HG03442 (cell line): ENCODE results near the gene IL17B.
A peak's percentile ranks its signal among the peaks of the same experiment; 100 is the strongest.

ENCODE experiments used
- ATAC-seq: cut with Tn5 transposase; IDR thresholded peaks from one replicate; pipeline ENCODE4 v1.9.1; 2021; ENCODE audit warnings: mild to moderate bottlenecking, moderate library complexity; ENCODE audit not compliant: unreplicated experiment

IL17B gene

DNA sequence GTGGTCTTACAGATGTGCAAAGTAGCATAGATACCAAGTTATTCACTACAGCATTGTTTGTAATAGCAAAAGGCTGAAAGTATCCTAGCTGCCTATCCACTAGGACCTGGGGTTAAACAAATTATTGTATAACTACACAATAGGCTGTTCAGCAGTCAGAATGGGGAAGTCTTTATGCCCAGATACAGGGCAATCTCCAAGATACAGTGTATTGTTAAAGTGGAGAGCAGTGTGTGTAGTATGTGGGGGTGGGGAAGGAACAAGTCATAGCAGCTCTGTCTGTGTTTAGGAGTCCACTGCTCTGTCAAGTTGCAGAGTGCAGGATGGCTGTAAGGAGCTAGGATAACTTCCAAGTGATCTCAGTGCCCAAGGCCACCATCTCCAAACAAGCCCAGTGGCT lies 15.7 kb downstream of the IL17B start:
- no peak for ATAC-seq

DNA sequence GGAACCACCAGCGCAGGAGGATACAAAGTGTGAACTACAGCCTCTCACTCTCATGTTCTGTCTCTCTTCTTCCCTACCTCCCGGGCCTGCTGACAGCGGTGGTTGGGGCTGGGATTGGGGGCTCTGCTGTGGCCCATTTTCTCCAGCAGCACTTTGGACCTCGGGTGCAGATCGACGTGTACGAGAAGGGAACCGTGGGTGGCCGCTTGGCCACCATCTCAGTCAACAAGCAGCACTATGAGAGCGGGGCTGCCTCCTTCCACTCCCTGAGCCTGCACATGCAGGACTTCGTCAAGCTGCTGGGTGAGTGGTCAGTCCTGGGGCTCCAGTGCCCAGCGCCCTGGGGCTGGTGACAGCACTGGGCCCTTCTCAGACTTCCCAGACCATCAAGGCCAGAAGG lies 16.6 kb downstream of the IL17B start:
- no peak for ATAC-seq

GRCh38 chr5:149360272-149360671 lies 18.8 kb downstream of the IL17B start:
- no peak for ATAC-seq

GRCh38 chr5:149358868-149359495 lies 20.1 kb downstream of the IL17B start:
- ATAC-seq = no peak

DNA sequence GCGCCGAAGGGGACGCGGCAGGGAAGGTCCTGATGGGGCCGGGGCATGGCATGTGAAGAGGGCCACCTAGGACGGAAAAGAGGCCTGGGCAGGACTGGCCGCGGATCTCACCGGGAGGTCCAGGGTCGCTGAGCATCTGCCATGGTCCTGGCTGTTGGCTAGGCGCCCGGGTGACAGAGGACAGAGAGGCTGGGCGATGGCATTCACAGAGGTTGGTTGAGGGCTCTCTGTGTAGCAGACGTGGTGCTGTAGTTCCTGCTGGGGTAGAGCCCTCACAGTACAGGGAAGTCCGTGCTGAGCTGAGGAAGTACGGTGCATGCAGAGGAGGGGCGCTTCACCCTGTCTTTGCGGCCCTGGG lies 20.8 kb downstream of the IL17B start:
- no peak for ATAC-seq

DNA sequence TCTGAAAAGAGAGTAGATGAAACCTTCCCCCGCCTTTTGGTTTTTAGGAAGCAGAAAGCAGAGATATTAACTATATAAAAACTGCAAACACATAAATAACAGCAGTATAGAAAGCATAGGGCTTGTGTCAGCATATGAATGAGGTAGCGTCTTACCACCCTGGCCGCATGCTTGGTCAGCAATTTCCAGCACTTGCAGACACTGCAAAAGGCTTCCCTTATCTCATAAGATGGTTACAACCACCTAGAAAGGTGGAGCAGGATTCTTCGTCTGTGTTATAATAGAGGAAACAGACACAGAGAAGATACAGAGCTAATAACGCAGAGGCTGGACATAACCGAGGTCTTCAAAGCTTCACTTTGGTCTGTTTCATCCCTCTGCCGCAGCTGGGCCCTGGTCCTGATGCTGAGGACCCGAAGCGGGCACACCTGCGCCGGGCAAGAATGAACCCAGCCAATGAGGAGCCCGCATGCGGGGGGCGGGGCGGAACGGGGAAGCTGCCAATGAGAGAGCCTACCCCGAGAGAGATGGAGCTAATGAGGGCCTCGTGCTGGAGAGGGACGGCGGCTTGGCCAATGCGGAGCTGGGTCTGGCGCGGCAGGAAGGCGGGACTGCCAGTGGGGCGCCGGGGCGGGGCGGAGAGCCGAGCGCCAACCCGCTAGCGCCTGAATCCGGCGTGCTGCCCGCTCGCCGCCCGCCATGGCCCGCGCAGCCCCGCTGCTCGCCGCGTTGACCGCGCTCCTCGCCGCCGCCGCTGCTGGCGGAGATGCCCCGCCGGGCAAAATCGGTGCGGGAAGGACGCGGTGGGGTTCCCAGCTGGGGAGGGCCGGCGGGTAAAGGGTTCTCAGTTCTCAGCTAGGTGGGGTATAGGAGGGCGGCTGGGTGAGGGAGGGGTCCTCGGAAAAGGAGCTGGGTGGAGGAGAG lies 21.5 kb downstream of the IL17B start, which contains the start of gene PCYOX1L:
Gene PCYOX1L, plus strand, starts transcription at position 677 of the 924 bp plus-strand sequence. Its CDS starts 23 bp downstream, at position 700.
- peak; percentile 99 for ATAC-seq

- ATAC-seq = no peak
These were observed 22.7 kb downstream of the IL17B start for GRCh38 chr5:149356391-149356790.

- ATAC-seq = no peak
These were observed 23.4 kb downstream of the IL17B start for GRCh38 chr5:149355688-149356087.

- no peak for ATAC-seq
These were observed 25.2 kb downstream of the IL17B start for GRCh38 chr5:149353911-149354310.

DNA sequence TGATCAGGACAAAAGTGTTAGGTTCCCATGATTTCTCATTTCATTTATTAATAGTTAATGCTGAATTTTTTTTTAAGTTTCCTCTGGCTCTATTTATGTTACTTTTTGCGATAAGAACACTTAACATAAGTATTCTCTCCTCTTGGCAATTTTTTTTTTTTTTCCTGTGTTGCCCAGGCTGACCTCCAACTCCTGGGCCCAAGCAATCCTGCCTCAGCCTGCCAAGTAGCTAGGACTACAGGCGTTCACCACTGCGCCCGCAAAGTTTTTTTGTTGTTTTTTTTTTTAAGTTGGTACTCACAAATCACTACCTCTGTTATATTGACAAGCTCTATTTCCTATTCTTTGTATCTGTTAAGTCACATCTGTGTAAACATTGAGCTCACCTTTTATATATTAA lies 26.9 kb downstream of the IL17B start:
- no peak for ATAC-seq

GRCh38 chr5:149349382-149349781 lies 29.7 kb downstream of the IL17B start:
- ATAC-seq = no peak

GRCh38 chr5:149348518-149348917 lies 30.6 kb downstream of the IL17B start:
- ATAC-seq = no peak

GRCh38 chr5:149345892-149346222 lies 33.2 kb downstream of the IL17B start:
- ATAC-seq = peak; percentile 8

GRCh38 chr5:149345147-149345891 lies 33.8 kb downstream of the IL17B start, which contains the start of gene GRPEL2:
GRPEL2 (plus strand) TSS chr5:149345499; CDS start chr5:149345540, 41 bp downstream.
- ATAC-seq = peak; percentile 96

- ATAC-seq = no peak
These were observed 34.9 kb downstream of the IL17B start for GRCh38 chr5:149344151-149344550.

GRCh38 chr5:149341876-149342275 lies 37.2 kb downstream of the IL17B start:
- no peak for ATAC-seq

- no peak for ATAC-seq
These were observed 38.2 kb downstream of the IL17B start for GRCh38 chr5:149340920-149341319.

DNA sequence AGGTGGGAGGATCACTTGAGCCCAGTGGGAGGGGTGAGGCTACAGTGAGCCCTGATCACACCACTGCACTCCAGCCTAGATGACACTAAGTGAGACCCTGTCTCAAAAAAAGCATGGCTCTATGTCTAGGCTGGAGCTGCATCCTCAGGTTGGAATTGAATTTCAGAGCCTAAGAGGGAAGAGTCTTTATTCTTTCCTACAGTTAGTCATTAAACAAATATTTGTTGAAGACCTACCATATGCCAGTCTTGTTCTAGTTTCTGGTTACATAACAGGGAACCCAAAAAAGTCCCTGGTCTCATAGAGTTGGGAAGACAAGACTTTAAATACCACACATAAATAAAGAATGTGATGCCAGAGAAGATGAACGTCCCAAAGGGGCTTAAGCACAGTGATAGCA lies 40.7 kb downstream of the IL17B start:
- ATAC-seq = no peak

DNA sequence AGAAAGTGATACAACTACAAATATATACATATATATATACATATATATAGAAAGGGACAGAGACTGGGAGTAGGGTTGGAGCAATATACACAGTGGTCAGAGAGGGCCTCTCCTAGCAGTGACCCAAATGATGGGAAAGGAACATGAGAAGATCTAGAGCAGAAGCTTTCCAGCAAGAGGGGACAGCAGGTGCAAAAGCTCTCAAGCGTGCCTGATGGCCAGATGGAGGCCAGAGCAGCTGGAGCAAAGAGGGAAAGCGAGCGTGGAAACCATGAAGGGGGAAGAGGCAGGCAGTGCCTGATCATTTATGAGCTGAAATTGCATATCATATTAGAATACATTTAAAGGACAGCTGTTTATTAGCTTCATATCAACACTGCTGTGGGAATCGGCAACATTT lies 41.4 kb downstream of the IL17B start:
- ATAC-seq = no peak

GRCh38 chr5:149333711-149334443 lies 45.2 kb downstream of the IL17B start:
- no peak for ATAC-seq

DNA sequence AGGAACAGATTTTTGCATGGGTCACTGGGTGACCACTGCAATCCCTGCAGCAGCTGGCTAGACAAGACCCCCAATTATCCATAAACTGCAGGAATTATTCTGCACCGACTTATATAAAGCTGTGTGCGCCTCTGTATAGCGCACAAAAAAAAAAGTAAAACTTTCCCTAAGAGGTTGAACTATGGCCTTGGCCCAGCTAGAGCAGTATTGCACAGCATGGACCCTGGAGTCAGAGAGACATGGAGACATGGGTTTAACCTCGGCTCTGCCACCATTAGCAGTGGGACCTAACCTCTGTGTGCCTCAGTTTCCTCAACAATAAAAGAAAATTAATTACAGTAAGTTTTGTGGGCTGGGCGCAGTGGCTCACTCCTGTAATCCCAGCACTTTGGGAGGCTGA lies 50.9 kb downstream of the IL17B start:
- ATAC-seq = no peak
